RWPE2 (cell line): Measurements from ENCODE around the gene CRYBG1.
A peak's percentile ranks its signal among the peaks of the same experiment; 100 is the strongest.

Experiments used
- ATAC-seq: fragments of 200-7000 bp; cut with Tn5 transposase; 3 replicates; pipeline ENCODE4 v1.9.1; 2021; ENCODE audit warnings: low read depth
- DNase-seq: peaks from one replicate; pipeline ENCODE4 v3.0.0-alpha.2; 2020; ENCODE audit warnings: low spot score
- H3K27ac ChIP-seq: fragments of 450-650 bp; 2 replicates; pipeline ENCODE4 v1.5.1; 2017; ENCODE audit warnings: mild to moderate bottlenecking; ENCODE audit not compliant: poor library complexity, severe bottlenecking
- H3K27me3 ChIP-seq: fragments of 250-450 bp; sonication (Bioruptor Pico); 2 replicates; pipeline ENCODE4 v1.5.1; 2021; ENCODE audit warnings: mild to moderate bottlenecking, moderate library complexity; ENCODE audit not compliant: insufficient read depth, poor library complexity, severe bottlenecking
- H3K36me3 ChIP-seq: fragments of 250-450 bp; sonication (Bioruptor Pico); 2 replicates; pipeline ENCODE4 v1.5.1; 2020; ENCODE audit warnings: low read depth, mild to moderate bottlenecking, moderate library complexity
- H3K4me1 ChIP-seq: fragments of 250-450 bp; sonication (Bioruptor Pico); 2 replicates; pipeline ENCODE4 v1.5.1; 2021; ENCODE audit warnings: mild to moderate bottlenecking, moderate library complexity; ENCODE audit not compliant: insufficient read depth, poor library complexity, severe bottlenecking
- H3K4me3 ChIP-seq: fragments of 250-450 bp; sonication (Bioruptor Pico); 2 replicates; pipeline ENCODE4 v1.5.1; 2021; ENCODE audit warnings: mild to moderate bottlenecking, moderate library complexity; ENCODE audit not compliant: severe bottlenecking
- H3K9me3 ChIP-seq: fragments of 250-450 bp; sonication (Bioruptor Pico); 2 replicates; pipeline ENCODE4 v1.5.1; 2021; ENCODE audit warnings: mild to moderate bottlenecking, moderate library complexity; ENCODE audit not compliant: severe bottlenecking
- CTCF ChIP-seq: fragments of 450-650 bp; IDR thresholded peaks from one replicate; pipeline ENCODE4 v1.5.1; 2017; ENCODE audit warnings: mild to moderate bottlenecking, moderate library complexity; ENCODE audit not compliant: poor library complexity, severe bottlenecking

CRYBG1 gene

GRCh38 chr6:106569428-106569827, 208.9 kb downstream of the CRYBG1 start:
- H3K4me1 ChIP-seq = peaks cover 7% of the 10 kb centered on the region
- no peak for TF ChIP-seq CTCF
- DNase-seq (no peak), ATAC-seq (no peak)
- H3K27ac ChIP-seq = no peak overlapping the region
- H3K9me3 ChIP-seq = no peaks in the 10 kb centered on the region
- no peaks in the 10 kb centered on the region for H3K27me3 ChIP-seq
- H3K4me3 ChIP-seq = no peak overlapping the region
- H3K36me3 ChIP-seq = peaks cover 67% of the 10 kb centered on the region

GRCh38 chr6:106572436-106572835, 211.9 kb downstream of the CRYBG1 start:
- H3K4me3 ChIP-seq = no peak overlapping the region
- H3K27ac ChIP-seq = no peak overlapping the region
- peaks cover 7% of the 10 kb centered on the region for H3K4me1 ChIP-seq
- DNase-seq (no peak), ATAC-seq (no peak)
- peaks cover 37% of the 10 kb centered on the region for H3K36me3 ChIP-seq
- no peak for TF ChIP-seq CTCF
- H3K27me3 ChIP-seq = no peaks in the 10 kb centered on the region
- H3K9me3 ChIP-seq = no peaks in the 10 kb centered on the region

DNA sequence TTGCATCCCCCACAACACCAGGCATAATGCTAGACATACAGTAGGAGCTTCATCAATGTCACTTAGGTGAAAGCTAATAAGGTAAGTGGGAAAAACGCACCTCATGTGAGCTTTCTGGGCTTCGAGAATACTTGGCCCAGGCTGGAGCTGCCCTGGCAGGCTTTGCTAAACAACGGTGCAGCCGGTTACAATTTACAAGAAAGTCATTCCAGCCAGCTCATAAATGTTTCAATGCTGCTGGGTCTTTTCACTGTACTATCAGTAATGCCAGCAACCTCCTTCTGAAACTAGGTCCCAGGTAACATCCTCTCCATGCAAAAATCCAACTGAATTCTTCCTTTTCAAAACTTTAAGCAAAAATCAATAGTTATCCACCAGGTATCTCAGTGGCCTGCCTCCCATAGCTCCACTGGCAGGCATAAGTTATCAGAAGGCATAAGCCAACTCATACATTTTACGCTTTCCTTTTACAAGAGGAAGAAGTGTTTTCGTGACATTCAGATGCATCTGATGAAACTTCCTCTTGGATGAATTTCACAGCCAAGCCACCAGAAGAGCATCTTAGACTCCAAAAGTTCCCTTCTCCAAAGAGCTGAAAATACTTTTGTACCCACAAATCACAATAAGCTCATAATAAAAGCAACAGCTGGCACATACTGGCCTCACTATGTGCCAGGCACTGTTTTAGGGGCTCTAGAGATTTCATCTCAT, 212.5 kb downstream of the CRYBG1 start:
- DNase-seq = no peak
- H3K9me3 ChIP-seq = no peaks in the 10 kb centered on the region
- H3K4me3 ChIP-seq = no peak overlapping the region
- ATAC-seq = no peak
- H3K4me1 ChIP-seq = peaks cover 7% of the 10 kb centered on the region
- TF ChIP-seq CTCF = no peak
- H3K27ac ChIP-seq = no peak overlapping the region
- no peaks in the 10 kb centered on the region for H3K27me3 ChIP-seq
- H3K36me3 ChIP-seq = peaks cover 31% of the 10 kb centered on the region

DNA sequence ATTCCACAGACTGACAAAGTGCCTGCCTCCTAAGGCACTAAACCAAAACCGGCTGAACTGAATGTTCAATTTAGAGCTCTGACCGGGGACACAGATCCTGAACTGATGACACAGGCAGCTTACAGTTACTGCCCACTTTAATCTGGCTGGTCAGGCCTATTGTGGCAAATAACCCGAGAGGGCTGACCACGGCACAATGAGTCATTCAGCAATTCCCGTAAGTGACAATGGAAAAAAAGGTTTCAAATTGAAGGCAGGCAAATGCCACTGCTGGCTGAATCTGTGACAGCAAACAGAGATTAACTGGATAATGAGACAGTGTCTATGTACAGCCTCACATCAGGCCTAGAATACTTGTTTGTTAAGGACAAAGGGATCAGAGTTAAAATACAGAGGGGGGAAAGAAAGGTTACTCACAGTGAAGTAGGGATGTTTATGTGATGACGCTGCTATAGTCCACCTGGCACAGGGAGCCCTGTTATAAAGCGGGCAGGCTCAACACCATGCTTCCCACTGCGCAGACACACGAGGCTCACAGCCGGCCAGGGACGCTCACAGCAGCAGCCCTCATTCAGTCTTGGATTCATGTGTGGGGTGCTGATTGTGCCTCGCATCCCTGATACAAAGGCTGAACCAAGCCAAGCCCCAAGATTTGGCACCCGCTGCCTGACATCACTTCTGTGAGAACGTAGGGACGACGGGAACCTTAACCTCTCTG, 214.4 kb downstream of the CRYBG1 start:
- Histone ChIP-seq H3K4me1 (no peaks in the 10 kb centered on the region), H3K27me3 (no peaks in the 10 kb centered on the region), H3K4me3 (no peak overlapping the region), H3K36me3 (peaks cover 15% of the 10 kb centered on the region), H3K27ac (no peak overlapping the region), H3K9me3 (no peaks in the 10 kb centered on the region)
- DNase-seq (no peak), ATAC-seq (peak; percentile 49)
- TF ChIP-seq CTCF = no peak

GRCh38 chr6:106579281-106579680, 218.8 kb downstream of the CRYBG1 start:
- peaks cover 2% of the 10 kb centered on the region for H3K36me3 ChIP-seq

More at GRCh38 chr6:106579281-106579680, 218.8 kb downstream of the CRYBG1 start:
- H3K27ac ChIP-seq = no peak overlapping the region
- no peaks in the 10 kb centered on the region for H3K4me1 ChIP-seq
- no peak for TF ChIP-seq CTCF
- no peak overlapping the region for H3K4me3 ChIP-seq
- no peak for DNase-seq
- no peaks in the 10 kb centered on the region for H3K9me3 ChIP-seq
- ATAC-seq = no peak
- no peaks in the 10 kb centered on the region for H3K27me3 ChIP-seq
